ENCODE measurements around the gene SPTLC3. TPM values are rescaled to one million over a fixed set of nuclear protein-coding genes. Genes with fewer than 3 reads are reported as not detected.
"Not testable (repeated sequence)": the region's sequence is repeated elsewhere in the genome, so short reads cannot be mapped to it uniquely, and the experiment has no call there.

Gene SPTLC3
- polyA plus RNA-seq, 3 donors from 2014 or later, result 1.4 to 6.0 (median 2.5) TPM

- H3K27me3 Mint-ChIP-seq (ENCODE audit: low read depth in 3 of 3), result peaks cover 0 to 5% (median 3%) of the 10 kb centered on the region in 3 donors
- no peak for DNase-seq
- H3K4me1 Mint-ChIP-seq, result no peaks in the 10 kb centered on the region
- H3K27ac Mint-ChIP-seq, result no peak overlapping the region
- H3K4me3 Mint-ChIP-seq, result no peak overlapping the region
- no peaks in the 10 kb centered on the region for H3K36me3 Mint-ChIP-seq
- peaks cover 0 to 11% (median 0%) of the 10 kb centered on the region in 6 donors for H3K9me3 Mint-ChIP-seq
Measured at GRCh38 chr20:12976720-12977309, 32.0 kb upstream of the SPTLC3 start.

- Mint-ChIP-seq H3K36me3 (no peaks in the 10 kb centered on the region), H3K4me3 (no peak overlapping the region), H3K27ac (no peak overlapping the region), H3K9me3 (peaks cover 0 to 11% (median 0%) of the 10 kb centered on the region in 6 donors), H3K4me1 (no peaks in the 10 kb centered on the region), H3K27me3 (ENCODE audit: low read depth in 3 of 3) (peaks cover 0 to 5% (median 3%) of the 10 kb centered on the region in 3 donors)
- DNase-seq, result no peak
Measured at GRCh38 chr20:12977328-12978125, 31.2 kb upstream of the SPTLC3 start.

- no peaks in the 10 kb centered on the region for H3K4me1 Mint-ChIP-seq
- H3K36me3 Mint-ChIP-seq, result no peaks in the 10 kb centered on the region
- no peak overlapping the region for H3K4me3 Mint-ChIP-seq
- DNase-seq, result no peak
- peaks cover 0 to 5% (median 3%) of the 10 kb centered on the region in 3 donors for H3K27me3 Mint-ChIP-seq (ENCODE audit: low read depth in 3 of 3)
- no peak overlapping the region for H3K27ac Mint-ChIP-seq
- H3K9me3 Mint-ChIP-seq, result peaks cover 0 to 11% (median 0%) of the 10 kb centered on the region in 6 donors
Measured at GRCh38 chr20:12978126-12978394, 30.7 kb upstream of the SPTLC3 start.

- peaks cover 0 to 11% (median 0%) of the 10 kb centered on the region in 6 donors for H3K9me3 Mint-ChIP-seq
- no peak overlapping the region for H3K4me3 Mint-ChIP-seq
- no peak overlapping the region for H3K27ac Mint-ChIP-seq
- H3K27me3 Mint-ChIP-seq (ENCODE audit: low read depth in 3 of 3), result peaks cover 0 to 5% (median 3%) of the 10 kb centered on the region in 3 donors
- H3K4me1 Mint-ChIP-seq, result no peaks in the 10 kb centered on the region
- no peaks in the 10 kb centered on the region for H3K36me3 Mint-ChIP-seq
- DNase-seq, result no peak
Measured at GRCh38 chr20:12978613-12979495, 29.9 kb upstream of the SPTLC3 start.

- not testable (repeated sequence) for H3K4me1 Mint-ChIP-seq
Measured at GRCh38 chr20:12979713-12980112, 29.1 kb upstream of the SPTLC3 start.

GRCh38 chr20:12982098-12982497 is 26.7 kb upstream of the SPTLC3 start:
- Mint-ChIP-seq H3K9me3 (peaks cover 0 to 4% (median 0%) of the 10 kb centered on the region in 6 donors), H3K27ac (no peak overlapping the region), H3K4me3 (no peak overlapping the region), H3K4me1 (no peaks in the 10 kb centered on the region), H3K27me3 (ENCODE audit: low read depth in 3 of 3) (peaks cover 0 to 3% (median 0%) of the 10 kb centered on the region in 3 donors), H3K36me3 (no peaks in the 10 kb centered on the region)
- no peak for DNase-seq

More at GRCh38 chr20:12979713-12980112, 29.1 kb upstream of the SPTLC3 start:
- H3K9me3 Mint-ChIP-seq; DNase-seq; H3K27ac Mint-ChIP-seq; H3K4me3 Mint-ChIP-seq; H3K27me3 Mint-ChIP-seq (ENCODE audit: low read depth in 3 of 3); H3K36me3 Mint-ChIP-seq: not testable (repeated sequence)

GRCh38 chr20:12984069-12984765 is 24.6 kb upstream of the SPTLC3 start:
- H3K27ac Mint-ChIP-seq, result no peak overlapping the region
- H3K36me3 Mint-ChIP-seq, result no peaks in the 10 kb centered on the region
- H3K9me3 Mint-ChIP-seq, result peaks cover 0 to 3% (median 0%) of the 10 kb centered on the region in 6 donors
- H3K4me1 Mint-ChIP-seq, result no peaks in the 10 kb centered on the region
- peaks cover 0 to 1% (median 0%) of the 10 kb centered on the region in 3 donors for H3K27me3 Mint-ChIP-seq (ENCODE audit: low read depth in 3 of 3)
- H3K4me3 Mint-ChIP-seq, result no peak overlapping the region
- DNase-seq, result no peak

GRCh38 chr20:12984863-12985262 is 23.9 kb upstream of the SPTLC3 start:
- Mint-ChIP-seq H3K4me3 (no peak overlapping the region), H3K4me1 (no peaks in the 10 kb centered on the region), H3K36me3 (no peaks in the 10 kb centered on the region), H3K9me3 (peaks cover 0 to 3% (median 0%) of the 10 kb centered on the region in 6 donors), H3K27ac (no peak overlapping the region), H3K27me3 (ENCODE audit: low read depth in 3 of 3) (no peaks in the 10 kb centered on the region)
- no peak for DNase-seq

- no peaks in the 10 kb centered on the region for H3K4me1 Mint-ChIP-seq
- H3K27ac Mint-ChIP-seq, result no peak overlapping the region
- H3K27me3 Mint-ChIP-seq (ENCODE audit: low read depth in 3 of 3), result peaks cover 0 to 3% (median 0%) of the 10 kb centered on the region in 3 donors
- no peaks in the 10 kb centered on the region for H3K9me3 Mint-ChIP-seq
- no peak overlapping the region for H3K4me3 Mint-ChIP-seq
- no peak for DNase-seq
- H3K36me3 Mint-ChIP-seq, result no peaks in the 10 kb centered on the region
Measured at GRCh38 chr20:12987261-12987660, 21.5 kb upstream of the SPTLC3 start.

- no peak overlapping the region for H3K4me3 Mint-ChIP-seq
- H3K36me3 Mint-ChIP-seq, result peaks cover 0 to 5% (median 0%) of the 10 kb centered on the region in 3 donors
- H3K9me3 Mint-ChIP-seq, result peaks cover 0 to 1% (median 0%) of the 10 kb centered on the region in 6 donors
- H3K27me3 Mint-ChIP-seq (ENCODE audit: low read depth in 3 of 3), result peaks cover 0 to 3% (median 0%) of the 10 kb centered on the region in 3 donors
- no peak overlapping the region for H3K27ac Mint-ChIP-seq
- no peak for DNase-seq
- no peaks in the 10 kb centered on the region for H3K4me1 Mint-ChIP-seq
Measured at GRCh38 chr20:12989586-12990115, 19.1 kb upstream of the SPTLC3 start.

GRCh38 chr20:12997128-12997655 is 11.6 kb upstream of the SPTLC3 start:
- Mint-ChIP-seq H3K4me3 (no peak overlapping the region), H3K36me3 (peaks cover 0 to 5% (median 0%) of the 10 kb centered on the region in 3 donors), H3K27ac (no peak overlapping the region), H3K4me1 (no peaks in the 10 kb centered on the region), H3K9me3 (peaks cover 0 to 6% (median 0%) of the 10 kb centered on the region in 6 donors), H3K27me3 (ENCODE audit: low read depth in 3 of 3) (peaks cover 0 to 5% (median 4%) of the 10 kb centered on the region in 3 donors)
- DNase-seq, result no peak

GRCh38 chr20:12998046-12998445 is 10.7 kb upstream of the SPTLC3 start:
- Mint-ChIP-seq H3K27ac (no peak overlapping the region), H3K36me3 (peaks cover 0 to 5% (median 0%) of the 10 kb centered on the region in 3 donors), H3K9me3 (peaks cover 0 to 6% (median 0%) of the 10 kb centered on the region in 6 donors), H3K4me1 (no peaks in the 10 kb centered on the region), H3K27me3 (ENCODE audit: low read depth in 3 of 3) (peaks cover 0 to 6% (median 5%) of the 10 kb centered on the region in 3 donors), H3K4me3 (no peak overlapping the region)
- DNase-seq, result no peak

- peaks cover 0 to 3% (median 0%) of the 10 kb centered on the region in 3 donors for H3K36me3 Mint-ChIP-seq
- H3K9me3 Mint-ChIP-seq, result peaks cover 0 to 6% (median 0%) of the 10 kb centered on the region in 6 donors
- no peak overlapping the region for H3K27ac Mint-ChIP-seq
- no peaks in the 10 kb centered on the region for H3K4me1 Mint-ChIP-seq
- H3K4me3 Mint-ChIP-seq, result no peak overlapping the region
- no peak for DNase-seq
- H3K27me3 Mint-ChIP-seq (ENCODE audit: low read depth in 3 of 3), result peaks cover 0 to 6% (median 5%) of the 10 kb centered on the region in 3 donors
Measured at GRCh38 chr20:12999201-12999600, 9.6 kb upstream of the SPTLC3 start.

Measured in immature natural killer cell (primary cell).